Gastroesophageal sphincter (tissue), 4 donors: ENCODE data around the gene CD9. TPM values are rescaled to one million over a fixed set of nuclear protein-coding genes. Genes with fewer than 3 reads are reported as not detected.

Source experiments
- ATAC-seq: fragments of 150-250 bp; one replicate; pipeline ENCODE4 v1.9.1; 2016; ENCODE audit warnings: mild to moderate bottlenecking, moderate library complexity
- H3K27ac ChIP-seq, 4 donors: fragments of 200-600 bp; sonication (generic) in 3 of 4; 1 replicate in 3 of 4; 2 replicates in 1 of 4; pipeline ENCODE4 v1.5.1; 2016 to 2019
- H3K27me3 ChIP-seq: fragments of 200-600 bp; sonication (generic); one replicate; pipeline ENCODE4 v1.5.1; 2019
- H3K36me3 ChIP-seq, 2 donors: fragments of 200-600 bp; sonication (generic); one replicate each; pipeline ENCODE4 v1.5.1; 2019; ENCODE audit warnings: control low read depth in 1 of 2
- H3K4me1 ChIP-seq, 3 donors: fragments of 200-600 bp; sonication (generic); 1 replicate in 2 of 3; 2 replicates in 1 of 3; pipeline ENCODE4 v1.5.1; 2016 to 2019; ENCODE audit warnings: control low read depth in 2 of 3
- H3K4me3 ChIP-seq, 2 donors: fragments of 200-600 bp; sonication (generic); one replicate each; pipeline ENCODE4 v1.5.1; 2019; ENCODE audit warnings: mild to moderate bottlenecking in 1 of 2, moderate library complexity in 1 of 2
- H3K9me3 ChIP-seq, 3 donors: fragments of 200-600 bp; sonication (generic); one replicate each; pipeline ENCODE4 v1.5.1; 2017 to 2019; ENCODE audit warnings: control low read depth in 2 of 3
- EP300 ChIP-seq: sonication (generic); formaldehyde crosslinking; IDR thresholded peaks from one replicate; pipeline ENCODE4 v1.6.1; 2017; ENCODE audit warnings: antibody characterized with exemption, mild to moderate bottlenecking
- POLR2A ChIP-seq, 2 donors: fragments of 450-650 bp; IDR thresholded peaks; one replicate each; pipeline ENCODE4 v1.6.1; 2017; ENCODE audit warnings: antibody characterized with exemption in 2 of 2, mild to moderate bottlenecking in 2 of 2, moderate library complexity in 1 of 2
- POLR2AphosphoS5 ChIP-seq: sonication (generic); formaldehyde crosslinking; IDR thresholded peaks from one replicate; pipeline ENCODE4 v1.6.1; 2017; ENCODE audit warnings: antibody characterized with exemption
- WGBS, 2 donors: methylation state at CpG; one replicate each; pipeline ENCODE4 v1.1.5; 2018; ENCODE audit warnings: low coverage in 1 of 2; 5-methylcytosine and 5-hydroxymethylcytosine counted together
- total RNA-seq, 4 donors: library from RNA; depleted of rRNA; stranded (reverse); fragments of >200 nt; gene quantifications; one replicate each; pipeline ENCODE4 v1.1.0, GENCODE V29; 2016
- TF ChIP-seq, protein P1 (sequence below), 4 experiments: fragments of 200-600 bp in 2 of 4; fragments of 450-650 bp in 2 of 4; sonication (generic) in 1 of 4; IDR thresholded peaks; one replicate each; pipeline ENCODE4 v1.5.1; 2017 to 2019; ENCODE audit warnings: antibody characterized with exemption in 4 of 4, mild to moderate bottlenecking in 2 of 4, moderate library complexity in 2 of 4

Gene CD9
- total RNA-seq, 4 donors from 2014 or later = 379 to 558 (median 468) TPM

DNA sequence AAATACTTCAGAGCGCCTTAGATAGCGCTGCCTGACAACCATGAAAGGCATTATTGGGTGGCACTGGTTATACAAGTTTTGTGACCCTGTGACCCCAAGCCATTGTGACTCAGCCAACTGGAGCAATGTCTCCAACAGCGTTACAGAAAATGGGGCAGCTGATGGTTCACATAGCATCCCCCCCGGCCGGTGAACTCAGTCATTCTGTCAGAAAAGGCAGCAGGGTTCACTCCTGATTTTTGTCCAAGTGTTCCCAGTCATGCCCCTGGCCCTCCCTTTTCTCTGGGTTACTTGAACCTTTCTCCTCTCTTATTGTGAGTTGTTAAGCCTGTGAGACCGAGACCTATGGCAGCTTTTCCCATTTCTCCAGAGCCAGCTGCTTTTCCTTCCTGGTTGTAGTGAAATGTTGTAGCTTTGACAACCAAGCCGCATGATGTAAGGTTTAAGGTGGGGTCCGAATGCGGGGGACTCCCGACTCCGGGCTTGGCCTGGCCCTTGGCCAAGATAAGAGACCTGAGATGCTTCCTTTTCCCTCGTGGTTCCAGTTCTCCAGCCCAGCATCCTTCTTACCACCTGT, 22.0 kb downstream of the CD9 start:
- WGBS, 2 donors = 36 to 47% methylated on average over 3 to 12 of the region's 12 CpGs
- H3K36me3 ChIP-seq = peaks cover 0 to 5% of the 10 kb centered on the region in 2 donors
- no peak for ATAC-seq
- H3K27me3 ChIP-seq = no peaks in the 10 kb centered on the region
- H3K27ac ChIP-seq = peak overlapping the region; percentile 79 to 100 (median 96)
- H3K9me3 ChIP-seq = no peaks in the 10 kb centered on the region
- no peak overlapping the region for H3K4me3 ChIP-seq
- TF ChIP-seq EP300 (no peak), POLR2A (IDR thresholded peaks at IDR 0.05) (no peak), POLR2AphosphoS5 (peak; percentile 70)
- TF ChIP-seq, protein P1, sequence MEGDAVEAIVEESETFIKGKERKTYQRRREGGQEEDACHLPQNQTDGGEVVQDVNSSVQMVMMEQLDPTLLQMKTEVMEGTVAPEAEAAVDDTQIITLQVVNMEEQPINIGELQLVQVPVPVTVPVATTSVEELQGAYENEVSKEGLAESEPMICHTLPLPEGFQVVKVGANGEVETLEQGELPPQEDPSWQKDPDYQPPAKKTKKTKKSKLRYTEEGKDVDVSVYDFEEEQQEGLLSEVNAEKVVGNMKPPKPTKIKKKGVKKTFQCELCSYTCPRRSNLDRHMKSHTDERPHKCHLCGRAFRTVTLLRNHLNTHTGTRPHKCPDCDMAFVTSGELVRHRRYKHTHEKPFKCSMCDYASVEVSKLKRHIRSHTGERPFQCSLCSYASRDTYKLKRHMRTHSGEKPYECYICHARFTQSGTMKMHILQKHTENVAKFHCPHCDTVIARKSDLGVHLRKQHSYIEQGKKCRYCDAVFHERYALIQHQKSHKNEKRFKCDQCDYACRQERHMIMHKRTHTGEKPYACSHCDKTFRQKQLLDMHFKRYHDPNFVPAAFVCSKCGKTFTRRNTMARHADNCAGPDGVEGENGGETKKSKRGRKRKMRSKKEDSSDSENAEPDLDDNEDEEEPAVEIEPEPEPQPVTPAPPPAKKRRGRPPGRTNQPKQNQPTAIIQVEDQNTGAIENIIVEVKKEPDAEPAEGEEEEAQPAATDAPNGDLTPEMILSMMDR (IDR thresholded peaks at IDR 0.05) = no peak
- H3K4me1 ChIP-seq = peaks cover 29 to 100% (median 86%) of the 10 kb centered on the region in 3 donors

- peak overlapping the region; percentile 92 to 100 (median 96) for H3K27ac ChIP-seq
- no peaks in the 10 kb centered on the region for H3K27me3 ChIP-seq
- 36 to 60% methylated on average over 3 to 5 of the region's 10 CpGs for WGBS, 2 donors
- no peaks in the 10 kb centered on the region for H3K9me3 ChIP-seq
- H3K4me3 ChIP-seq = no peak overlapping the region
- no peak for TF ChIP-seq POLR2AphosphoS5
- TF ChIP-seq, protein P1 (IDR thresholded peaks at IDR 0.05) = no peak
- no peak for TF ChIP-seq EP300
- TF ChIP-seq POLR2A (IDR thresholded peaks at IDR 0.05) = no peak
- no peak for ATAC-seq
- H3K36me3 ChIP-seq = peaks cover 0 to 14% of the 10 kb centered on the region in 2 donors
- H3K4me1 ChIP-seq = peaks cover 41 to 100% (median 90%) of the 10 kb centered on the region in 3 donors
Measured at GRCh38 chr12:6223545-6223944, 23.3 kb downstream of the CD9 start.

DNA sequence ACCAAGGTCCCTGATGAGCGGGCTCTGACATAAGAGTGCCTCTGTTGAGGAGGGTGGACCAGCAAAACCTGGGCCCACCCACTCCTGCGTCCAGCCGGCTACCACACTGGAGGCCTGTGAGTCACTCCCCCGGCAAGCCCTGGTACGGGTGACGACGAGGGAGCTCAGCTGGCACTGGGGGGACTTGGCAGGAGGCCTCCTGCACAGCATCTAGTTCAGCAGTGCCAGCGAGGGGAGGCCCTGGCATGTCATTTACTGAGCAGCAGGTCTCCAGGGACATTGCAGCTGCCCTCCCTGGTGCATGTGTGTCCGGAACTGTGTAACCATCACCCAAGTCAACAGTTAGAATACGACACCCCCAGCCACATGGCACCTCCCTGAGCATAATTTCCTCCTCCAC, 24.4 kb downstream of the CD9 start:
- peak overlapping the region; percentile 92 to 100 (median 96) for H3K27ac ChIP-seq
- WGBS, 2 donors = 53 to 63% methylated on average over 2 to 3 of the region's 10 CpGs
- H3K4me1 ChIP-seq = peaks cover 50 to 100% (median 95%) of the 10 kb centered on the region in 3 donors
- H3K4me3 ChIP-seq = no peak overlapping the region
- no peaks in the 10 kb centered on the region for H3K27me3 ChIP-seq
- H3K9me3 ChIP-seq = no peaks in the 10 kb centered on the region
- TF ChIP-seq POLR2A (IDR thresholded peaks at IDR 0.05) (no peak), POLR2AphosphoS5 (peak; percentile 80), EP300 (no peak)
- TF ChIP-seq, protein P1 (IDR thresholded peaks at IDR 0.05) = no peak
- no peak for ATAC-seq
- H3K36me3 ChIP-seq = peaks cover 0 to 14% of the 10 kb centered on the region in 2 donors

DNA sequence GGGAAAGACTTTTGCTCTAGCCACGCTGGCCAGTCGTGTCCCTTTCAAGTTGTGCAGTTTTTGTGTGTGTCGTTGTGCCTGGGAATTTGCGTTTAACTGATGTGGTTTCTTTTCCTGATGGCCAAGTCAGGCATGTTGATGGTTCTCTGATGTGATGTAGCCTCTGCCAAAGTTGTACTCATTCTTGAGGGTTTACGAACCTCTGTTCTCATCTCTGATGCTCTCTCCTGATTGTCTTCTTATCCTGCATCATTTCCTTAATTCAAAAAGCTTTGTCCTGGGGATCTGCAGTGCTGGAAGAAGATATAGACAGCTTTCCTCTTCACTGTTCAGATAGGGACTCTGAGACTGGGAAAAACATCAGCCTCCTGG, 25.4 kb downstream of the CD9 start:
- ATAC-seq = no peak
- H3K36me3 ChIP-seq = peaks cover 0 to 14% of the 10 kb centered on the region in 2 donors
- peak overlapping the region; percentile 92 to 100 (median 96) for H3K27ac ChIP-seq
- TF ChIP-seq EP300 (no peak), POLR2A (IDR thresholded peaks at IDR 0.05) (no peak), POLR2AphosphoS5 (no peak)
- TF ChIP-seq, protein P1 (IDR thresholded peaks at IDR 0.05) = no peak
- no peaks in the 10 kb centered on the region for H3K27me3 ChIP-seq
- H3K4me1 ChIP-seq = peaks cover 53 to 100% (median 93%) of the 10 kb centered on the region in 3 donors
- no peaks in the 10 kb centered on the region for H3K9me3 ChIP-seq
- 39 to 50% methylated on average over 4 of the region's 5 CpGs for WGBS, 2 donors
- no peak overlapping the region for H3K4me3 ChIP-seq
